Body of pancreas (tissue), 2 donors: ENCODE measurements around the gene PABPC1L2A. TPM values are rescaled to one million over a fixed set of nuclear protein-coding genes. Genes with fewer than 3 reads are reported as not detected.

Experiments used
- total RNA-seq, 2 donors: library from RNA; depleted of rRNA; stranded (reverse); fragments of >200 nt; gene quantifications; one replicate each; pipeline ENCODE4 v1.1.0, GENCODE V29; 2016

Gene PABPC1L2A
- total RNA-seq, 2 donors from 2014 or later: not detected

Other genes with a start within 250 kb of the PABPC1L2A start
- gene FAM236C, start 166.9 kb downstream of the PABPC1L2A start, total RNA-seq: not detected
- not detected for gene FAM236A, start 141.3 kb downstream of the PABPC1L2A start, total RNA-seq
- not detected for gene DMRTC1, start 135.7 kb downstream of the PABPC1L2A start, total RNA-seq
- not detected for gene PABPC1L2B, start 76.6 kb downstream of the PABPC1L2A start, total RNA-seq
- gene NAP1L2, start 135.3 kb upstream of the PABPC1L2A start, total RNA-seq: 1 to 10 TPM in 1 of 2 donors, under 1 TPM in 1; 0.66 to 3.4 TPM